ENCODE results near the gene DGKG. TPM values are rescaled to one million over a fixed set of nuclear protein-coding genes. Genes with fewer than 3 reads are reported as not detected.

Gene DGKG
- total RNA-seq, 1 donor from 2014 or later: 0.54 TPM

- Mint-ChIP-seq H3K4me1 (ENCODE audit: unreplicated experiment) (no peaks in the 10 kb centered on the region), H3K27ac (ENCODE audit: unreplicated experiment) (no peak overlapping the region), H3K4me3 (ENCODE audit: unreplicated experiment) (no peak overlapping the region), H3K36me3 (ENCODE audit: low read depth, unreplicated experiment) (no peaks in the 10 kb centered on the region), H3K9me3 (ENCODE audit: unreplicated experiment) (no peaks in the 10 kb centered on the region), H3K27me3 (ENCODE audit: unreplicated experiment) (no peaks in the 10 kb centered on the region)
- no peak for TF ChIP-seq CTCF (IDR thresholded peaks at IDR 0.05; ENCODE audit: unreplicated experiment)
- DNase-seq (ENCODE audit: low spot score): no peak
These were observed 161.3 kb downstream of the DGKG start for GRCh38 chr3:186200726-186201125.

GRCh38 chr3:186198442-186198841 lies 163.6 kb downstream of the DGKG start:
- no peaks in the 10 kb centered on the region for H3K9me3 Mint-ChIP-seq (ENCODE audit: unreplicated experiment)
- peaks cover 4% of the 10 kb centered on the region for H3K4me1 Mint-ChIP-seq (ENCODE audit: unreplicated experiment)
- TF ChIP-seq CTCF (IDR thresholded peaks at IDR 0.05; ENCODE audit: unreplicated experiment): no peak

GRCh38 chr3:186194451-186194811 lies 167.6 kb downstream of the DGKG start:
- Mint-ChIP-seq H3K9me3 (ENCODE audit: unreplicated experiment) (no peaks in the 10 kb centered on the region), H3K27ac (ENCODE audit: unreplicated experiment) (no peak overlapping the region), H3K4me3 (ENCODE audit: unreplicated experiment) (peak overlapping the region; percentile 76), H3K4me1 (ENCODE audit: unreplicated experiment) (peaks cover 4% of the 10 kb centered on the region), H3K27me3 (ENCODE audit: unreplicated experiment) (peaks cover 2% of the 10 kb centered on the region), H3K36me3 (ENCODE audit: low read depth, unreplicated experiment) (no peaks in the 10 kb centered on the region)
- no peak for TF ChIP-seq CTCF (IDR thresholded peaks at IDR 0.05; ENCODE audit: unreplicated experiment)
- DNase-seq (ENCODE audit: low spot score): no peak

More at GRCh38 chr3:186198442-186198841, 163.6 kb downstream of the DGKG start:
- no peak for DNase-seq (ENCODE audit: low spot score)
- no peak overlapping the region for H3K27ac Mint-ChIP-seq (ENCODE audit: unreplicated experiment)
- H3K27me3 Mint-ChIP-seq (ENCODE audit: unreplicated experiment): no peaks in the 10 kb centered on the region
- H3K36me3 Mint-ChIP-seq (ENCODE audit: low read depth, unreplicated experiment): no peaks in the 10 kb centered on the region
- no peak overlapping the region for H3K4me3 Mint-ChIP-seq (ENCODE audit: unreplicated experiment)

- Mint-ChIP-seq H3K9me3 (ENCODE audit: unreplicated experiment) (no peaks in the 10 kb centered on the region), H3K36me3 (ENCODE audit: low read depth, unreplicated experiment) (no peaks in the 10 kb centered on the region), H3K27ac (ENCODE audit: unreplicated experiment) (no peak overlapping the region), H3K4me1 (ENCODE audit: unreplicated experiment) (peaks cover 4% of the 10 kb centered on the region), H3K27me3 (ENCODE audit: unreplicated experiment) (peaks cover 2% of the 10 kb centered on the region), H3K4me3 (ENCODE audit: unreplicated experiment) (peak overlapping the region; percentile 76)
- DNase-seq (ENCODE audit: low spot score): peak; percentile 28
- TF ChIP-seq CTCF (IDR thresholded peaks at IDR 0.05; ENCODE audit: unreplicated experiment): no peak
These were observed 168.2 kb downstream of the DGKG start for GRCh38 chr3:186193534-186194450.

- Mint-ChIP-seq H3K4me1 (ENCODE audit: unreplicated experiment) (peaks cover 4% of the 10 kb centered on the region), H3K27me3 (ENCODE audit: unreplicated experiment) (peaks cover 8% of the 10 kb centered on the region), H3K4me3 (ENCODE audit: unreplicated experiment) (no peak overlapping the region), H3K27ac (ENCODE audit: unreplicated experiment) (no peak overlapping the region), H3K9me3 (ENCODE audit: unreplicated experiment) (no peaks in the 10 kb centered on the region), H3K36me3 (ENCODE audit: low read depth, unreplicated experiment) (no peaks in the 10 kb centered on the region)
- no peak for DNase-seq (ENCODE audit: low spot score)
- TF ChIP-seq CTCF (IDR thresholded peaks at IDR 0.05; ENCODE audit: unreplicated experiment): no peak
These were observed 169.2 kb downstream of the DGKG start for GRCh38 chr3:186192823-186193222.

Data from endothelial cell (in vitro differentiated cells).